ENCODE measurements around the gene MDM2.
"Not testable (repeated sequence)": the region's sequence is repeated elsewhere in the genome, so short reads cannot be mapped to it uniquely, and the experiment has no call there.

DNA sequence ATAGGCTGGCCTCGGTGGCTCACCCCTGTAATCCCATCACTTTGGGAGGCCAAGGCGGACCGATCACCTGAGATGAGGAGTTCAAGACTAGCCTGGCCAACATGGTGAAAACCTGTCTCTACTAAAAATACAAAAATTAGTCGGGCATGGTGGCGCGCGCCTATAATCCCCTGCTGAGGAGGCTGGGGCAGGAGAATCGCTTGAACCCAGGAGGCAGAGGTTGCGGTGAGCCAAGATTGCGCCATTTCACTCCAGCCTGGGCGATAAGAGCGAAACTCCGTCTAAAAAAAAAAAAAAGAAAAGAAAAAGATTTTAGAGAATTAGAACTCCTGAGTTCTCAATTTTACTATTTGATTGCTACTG, 2.0 kb downstream of the MDM2 start:
- TF ChIP-seq, protein P1, sequence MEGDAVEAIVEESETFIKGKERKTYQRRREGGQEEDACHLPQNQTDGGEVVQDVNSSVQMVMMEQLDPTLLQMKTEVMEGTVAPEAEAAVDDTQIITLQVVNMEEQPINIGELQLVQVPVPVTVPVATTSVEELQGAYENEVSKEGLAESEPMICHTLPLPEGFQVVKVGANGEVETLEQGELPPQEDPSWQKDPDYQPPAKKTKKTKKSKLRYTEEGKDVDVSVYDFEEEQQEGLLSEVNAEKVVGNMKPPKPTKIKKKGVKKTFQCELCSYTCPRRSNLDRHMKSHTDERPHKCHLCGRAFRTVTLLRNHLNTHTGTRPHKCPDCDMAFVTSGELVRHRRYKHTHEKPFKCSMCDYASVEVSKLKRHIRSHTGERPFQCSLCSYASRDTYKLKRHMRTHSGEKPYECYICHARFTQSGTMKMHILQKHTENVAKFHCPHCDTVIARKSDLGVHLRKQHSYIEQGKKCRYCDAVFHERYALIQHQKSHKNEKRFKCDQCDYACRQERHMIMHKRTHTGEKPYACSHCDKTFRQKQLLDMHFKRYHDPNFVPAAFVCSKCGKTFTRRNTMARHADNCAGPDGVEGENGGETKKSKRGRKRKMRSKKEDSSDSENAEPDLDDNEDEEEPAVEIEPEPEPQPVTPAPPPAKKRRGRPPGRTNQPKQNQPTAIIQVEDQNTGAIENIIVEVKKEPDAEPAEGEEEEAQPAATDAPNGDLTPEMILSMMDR (IDR thresholded peaks at IDR 0.05) = not testable (repeated sequence)
- not testable (repeated sequence) for TF ChIP-seq POLR2A (IDR thresholded peaks at IDR 0.05)

Data from breast epithelium (tissue), 3 donors.